Neural cell (in vitro differentiated cells): Measurements from ENCODE around the gene CTBP2.

Source experiments
- CTCF ChIP-seq: fragments of 450-650 bp; IDR thresholded peaks from 2 replicates; pipeline ENCODE4 v1.5.1; 2014; ENCODE audit warnings: antibody characterized with exemption, mild to moderate bottlenecking, moderate library complexity; ENCODE audit not compliant: poor library complexity, severe bottlenecking
- EZH2 ChIP-seq: fragments of 200-600, 300-800 bp; shearing (Covaris generic), sonication (generic); IDR thresholded peaks from 2 replicates; pipeline ENCODE4 v1.6.1; 2014; ENCODE audit warnings: antibody characterized with exemption, low read length, borderline replicate concordance, mild to moderate bottlenecking; ENCODE audit not compliant: insufficient read depth, poor library complexity, severe bottlenecking
- MXI1 ChIP-seq: fragments of 450-650 bp; conservative IDR thresholded peaks from 2 replicates; pipeline ENCODE4 v1.6.1; 2014; ENCODE audit warnings: antibody characterized with exemption, mild to moderate bottlenecking; ENCODE audit not compliant: poor library complexity, severe bottlenecking
- REST ChIP-seq: IDR thresholded peaks from 2 replicates; pipeline ENCODE4 v1.6.1; 2012; ENCODE audit warnings: borderline replicate concordance
- SMC3 ChIP-seq: fragments of 450-650 bp; conservative IDR thresholded peaks from 2 replicates; pipeline ENCODE4 v1.6.1; 2014; ENCODE audit warnings: antibody characterized with exemption, mild to moderate bottlenecking, moderate library complexity; ENCODE audit not compliant: poor library complexity

GRCh38 chr10:125107166-125107949, 53.0 kb downstream of the CTBP2 start:
- no peak for TF ChIP-seq CTCF
- no peak for TF ChIP-seq REST
- TF ChIP-seq MXI1 = no peak
- no peak for TF ChIP-seq EZH2
- TF ChIP-seq SMC3 = no peak
